Muscle layer of colon (tissue), 2 donors: ENCODE data around the gene GPR55.

Experiments used
- H3K27ac ChIP-seq: one replicate; pipeline ENCODE4 v1.7.0; 2013; ENCODE audit warnings: low read depth, mild to moderate bottlenecking, low read length, moderate library complexity
- H3K27me3 ChIP-seq, 2 donors: one replicate each; pipeline ENCODE4 v1.7.0; 2013; ENCODE audit warnings: low read length in 2 of 2, mild to moderate bottlenecking in 2 of 2; ENCODE audit not compliant: insufficient read depth in 2 of 2, control insufficient read depth in 1 of 2
- H3K36me3 ChIP-seq: one replicate; pipeline ENCODE4 v1.7.0; 2013; ENCODE audit warnings: mild to moderate bottlenecking, low read length; ENCODE audit not compliant: insufficient read depth
- H3K4me1 ChIP-seq: one replicate; pipeline ENCODE4 v1.7.0; 2013; ENCODE audit warnings: mild to moderate bottlenecking, low read length; ENCODE audit not compliant: insufficient read depth
- H3K4me3 ChIP-seq, 2 donors: one replicate each; pipeline ENCODE4 v1.7.0; 2013; ENCODE audit warnings: low read length in 2 of 2, low read depth in 1 of 2, mild to moderate bottlenecking in 1 of 2, moderate library complexity in 1 of 2
- H3K9ac ChIP-seq: one replicate; pipeline ENCODE4 v1.7.0; 2013; ENCODE audit warnings: low read length
- H3K9me3 ChIP-seq: one replicate; pipeline ENCODE4 v1.7.0; 2013; ENCODE audit warnings: mild to moderate bottlenecking, low read length
- donor health status: abdominal sarcoma.
- donor health status: Adenocarcinoma of cecum.

Gene GPR55

GRCh38 chr2:230958820-230959756, 34.0 kb upstream of the GPR55 start:
- no peak overlapping the region for H3K9ac ChIP-seq
- no peaks in the 10 kb centered on the region for H3K36me3 ChIP-seq
- peaks cover 11 to 21% of the 10 kb centered on the region in 2 donors for H3K27me3 ChIP-seq
- no peaks in the 10 kb centered on the region for H3K9me3 ChIP-seq
- H3K4me1 ChIP-seq, result no peaks in the 10 kb centered on the region
- H3K4me3 ChIP-seq, result no peak overlapping the region
- no peak overlapping the region for H3K27ac ChIP-seq

GRCh38 chr2:230957756-230958391, 32.8 kb upstream of the GPR55 start:
- Histone ChIP-seq H3K4me1 (no peaks in the 10 kb centered on the region), H3K4me3 (peak overlapping the region in 1 of 2 donors; percentile 50), H3K27ac (no peak overlapping the region), H3K9ac (no peak overlapping the region), H3K9me3 (no peaks in the 10 kb centered on the region), H3K36me3 (no peaks in the 10 kb centered on the region), H3K27me3 (peaks cover 11 to 21% of the 10 kb centered on the region in 2 donors)

GRCh38 chr2:230956827-230957755, 32.0 kb upstream of the GPR55 start:
- Histone ChIP-seq H3K36me3 (no peaks in the 10 kb centered on the region), H3K27ac (no peak overlapping the region), H3K27me3 (peaks cover 11 to 21% of the 10 kb centered on the region in 2 donors), H3K4me1 (no peaks in the 10 kb centered on the region), H3K9ac (no peak overlapping the region), H3K4me3 (peak overlapping the region in 1 of 2 donors; percentile 50), H3K9me3 (no peaks in the 10 kb centered on the region)

- H3K4me3 ChIP-seq, result no peak overlapping the region
- peaks cover 11 to 21% of the 10 kb centered on the region in 2 donors for H3K27me3 ChIP-seq
- no peak overlapping the region for H3K9ac ChIP-seq
- no peaks in the 10 kb centered on the region for H3K36me3 ChIP-seq
- no peaks in the 10 kb centered on the region for H3K9me3 ChIP-seq
- no peaks in the 10 kb centered on the region for H3K4me1 ChIP-seq
- no peak overlapping the region for H3K27ac ChIP-seq
Observed at GRCh38 chr2:230955163-230955737, 30.2 kb upstream of the GPR55 start.

- Histone ChIP-seq H3K9me3 (no peaks in the 10 kb centered on the region), H3K27ac (no peak overlapping the region), H3K36me3 (no peaks in the 10 kb centered on the region), H3K4me3 (no peak overlapping the region), H3K4me1 (no peaks in the 10 kb centered on the region), H3K9ac (no peak overlapping the region), H3K27me3 (peaks cover 11 to 19% of the 10 kb centered on the region in 2 donors)
Observed at GRCh38 chr2:230954746-230955145, 29.7 kb upstream of the GPR55 start.

- Histone ChIP-seq H3K4me3 (no peak overlapping the region), H3K9ac (no peak overlapping the region), H3K9me3 (no peaks in the 10 kb centered on the region), H3K36me3 (no peaks in the 10 kb centered on the region), H3K27ac (no peak overlapping the region), H3K27me3 (peaks cover 11 to 15% of the 10 kb centered on the region in 2 donors), H3K4me1 (no peaks in the 10 kb centered on the region)
Observed at GRCh38 chr2:230953845-230954244, 28.8 kb upstream of the GPR55 start.

- Histone ChIP-seq H3K36me3 (no peaks in the 10 kb centered on the region), H3K27ac (no peak overlapping the region), H3K4me1 (no peaks in the 10 kb centered on the region), H3K27me3 (peaks cover 2 to 7% of the 10 kb centered on the region in 2 donors), H3K9me3 (no peaks in the 10 kb centered on the region), H3K9ac (no peak overlapping the region), H3K4me3 (no peak overlapping the region)
Observed at GRCh38 chr2:230952226-230952956, 27.3 kb upstream of the GPR55 start.

- no peaks in the 10 kb centered on the region for H3K4me1 ChIP-seq
- no peaks in the 10 kb centered on the region for H3K9me3 ChIP-seq
- H3K4me3 ChIP-seq, result no peak overlapping the region
- no peak overlapping the region for H3K9ac ChIP-seq
- H3K27me3 ChIP-seq, result no peaks in the 10 kb centered on the region
- no peaks in the 10 kb centered on the region for H3K36me3 ChIP-seq
- no peak overlapping the region for H3K27ac ChIP-seq
Observed at GRCh38 chr2:230951396-230951795, 26.4 kb upstream of the GPR55 start.

- H3K4me1 ChIP-seq, result no peaks in the 10 kb centered on the region
- no peak overlapping the region for H3K4me3 ChIP-seq
- H3K9ac ChIP-seq, result no peak overlapping the region
- no peak overlapping the region for H3K27ac ChIP-seq
- H3K36me3 ChIP-seq, result no peaks in the 10 kb centered on the region
- no peaks in the 10 kb centered on the region for H3K9me3 ChIP-seq
- H3K27me3 ChIP-seq, result no peaks in the 10 kb centered on the region
Observed at GRCh38 chr2:230950874-230951339, 25.9 kb upstream of the GPR55 start.
